Neural cell (in vitro differentiated cells): ENCODE results near the gene SPTB.

Experiments
- CTCF ChIP-seq: fragments of 450-650 bp; IDR thresholded peaks from 2 replicates; pipeline ENCODE4 v1.5.1; 2014; ENCODE audit warnings: antibody characterized with exemption, mild to moderate bottlenecking, moderate library complexity; ENCODE audit not compliant: poor library complexity, severe bottlenecking
- EP300 ChIP-seq: fragments of 450-650 bp; conservative IDR thresholded peaks from 2 replicates; pipeline ENCODE4 v1.6.1; 2014; ENCODE audit warnings: antibody characterized with exemption, mild to moderate bottlenecking, moderate library complexity; ENCODE audit not compliant: poor library complexity, severe bottlenecking
- EZH2 ChIP-seq: fragments of 200-600, 300-800 bp; shearing (Covaris generic), sonication (generic); IDR thresholded peaks from 2 replicates; pipeline ENCODE4 v1.6.1; 2014; ENCODE audit warnings: antibody characterized with exemption, low read length, borderline replicate concordance, mild to moderate bottlenecking; ENCODE audit not compliant: insufficient read depth, poor library complexity, severe bottlenecking
- MXI1 ChIP-seq: fragments of 450-650 bp; conservative IDR thresholded peaks from 2 replicates; pipeline ENCODE4 v1.6.1; 2014; ENCODE audit warnings: antibody characterized with exemption, mild to moderate bottlenecking; ENCODE audit not compliant: poor library complexity, severe bottlenecking
- POLR2AphosphoS5 ChIP-seq: IDR thresholded peaks from 2 replicates; pipeline ENCODE4 v1.6.1; 2012
- REST ChIP-seq: IDR thresholded peaks from 2 replicates; pipeline ENCODE4 v1.6.1; 2012; ENCODE audit warnings: borderline replicate concordance
- SMC3 ChIP-seq: fragments of 450-650 bp; conservative IDR thresholded peaks from 2 replicates; pipeline ENCODE4 v1.6.1; 2014; ENCODE audit warnings: antibody characterized with exemption, mild to moderate bottlenecking, moderate library complexity; ENCODE audit not compliant: poor library complexity
- TAF1 ChIP-seq: IDR thresholded peaks from 2 replicates; pipeline ENCODE4 v1.6.1; 2012; ENCODE audit warnings: low read depth

GRCh38 chr14:64848239-64848638, 31.5 kb downstream of the SPTB start:
- TF ChIP-seq CTCF (no peak), EZH2 (no peak), POLR2AphosphoS5 (no peak), REST (no peak), SMC3 (no peak), TAF1 (no peak), MXI1 (no peak), EP300 (no peak)
